Amniotic stem cell (primary cell): Measurements from ENCODE around the gene GALE.
"Not testable (repeated sequence)": the region's sequence is repeated elsewhere in the genome, so short reads cannot be mapped to it uniquely, and the experiment has no call there.

Source experiments
- DNase-seq: peaks from one replicate; lab custom pipeline; 2025; lab: John Stamatoyannopoulos, UW

GALE gene

GRCh38 chr1:23800400-23801337 is at the start of gene GALE:
Gene GALE (minus strand): TSS chr1:23800754. CDS start chr1:23799007, 1,747 bp downstream.
- peak; percentile 90 for DNase-seq

DNA sequence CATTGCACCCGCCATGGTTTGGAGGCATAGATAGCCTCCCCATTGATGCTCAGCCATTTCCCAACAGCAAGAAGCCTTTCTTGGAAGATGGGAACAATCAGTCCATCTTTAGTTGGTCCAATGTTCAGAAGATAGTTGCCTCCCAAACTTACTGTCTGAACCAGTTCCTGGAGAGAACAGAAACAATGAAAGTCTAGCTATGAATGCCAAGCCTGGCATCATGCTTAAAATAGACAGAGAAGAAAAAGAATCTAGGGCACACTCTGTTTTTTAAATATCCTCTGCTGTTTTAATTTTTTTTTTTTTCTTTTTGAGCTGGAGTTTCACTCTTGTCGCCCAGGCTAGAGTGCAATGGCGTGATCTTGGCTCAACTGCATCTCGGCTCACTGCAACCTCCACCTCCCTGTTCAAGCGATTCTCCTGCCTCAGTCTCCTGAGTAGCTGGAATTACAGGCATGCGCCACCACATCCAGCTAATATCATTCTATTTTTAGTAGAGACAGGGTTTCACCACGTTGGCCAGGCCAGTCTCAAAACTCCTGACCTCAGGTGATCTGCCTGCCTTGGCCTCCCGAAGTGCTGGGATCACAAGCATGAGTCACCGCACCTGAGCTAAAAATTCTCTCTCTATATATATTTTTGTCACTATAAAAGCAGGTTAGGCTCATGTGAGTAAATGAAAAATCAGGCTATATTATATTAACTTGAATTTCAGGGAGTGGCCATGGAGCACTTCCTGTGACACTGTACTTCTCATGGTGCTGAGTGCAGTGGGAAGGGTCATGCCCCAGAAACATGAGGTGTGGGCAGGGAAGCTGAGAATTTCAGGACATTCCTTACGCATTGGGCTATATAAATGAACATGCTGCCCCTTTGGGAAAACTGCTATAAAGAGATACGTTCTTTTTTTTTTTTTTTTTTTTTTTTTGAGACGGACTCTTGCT is 48.4 kb upstream of the GALE start:
- no peak for DNase-seq

DNA sequence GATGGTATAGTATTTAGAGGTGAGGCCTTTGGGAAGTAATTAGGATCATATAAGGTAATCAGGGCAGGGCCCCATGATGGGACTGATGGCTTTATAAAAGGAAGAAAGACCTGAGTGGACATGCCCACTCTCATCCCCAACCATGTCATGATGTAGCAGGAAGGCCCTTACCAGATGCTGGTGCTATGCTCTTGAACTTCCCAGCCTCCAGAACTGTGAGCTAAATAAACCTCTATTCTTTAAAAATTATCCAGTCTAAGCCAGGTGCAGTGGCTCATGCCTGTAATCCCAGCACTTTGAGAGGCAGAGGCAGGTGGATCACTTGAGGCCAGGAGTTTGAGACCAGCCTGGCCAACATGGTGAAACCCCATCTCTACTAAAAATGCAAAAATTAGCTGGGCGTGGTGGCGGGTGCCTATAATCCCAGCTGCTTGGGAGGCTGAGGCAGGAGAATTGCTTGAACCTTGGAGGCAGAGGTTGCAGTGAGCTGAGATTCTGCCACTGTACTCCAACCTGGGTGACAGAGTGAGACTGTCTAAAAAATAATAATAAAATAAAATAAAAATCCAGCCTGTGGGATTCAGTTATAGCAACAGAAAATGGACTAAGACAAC is 47.0 kb upstream of the GALE start:
- DNase-seq: not testable (repeated sequence)

DNA sequence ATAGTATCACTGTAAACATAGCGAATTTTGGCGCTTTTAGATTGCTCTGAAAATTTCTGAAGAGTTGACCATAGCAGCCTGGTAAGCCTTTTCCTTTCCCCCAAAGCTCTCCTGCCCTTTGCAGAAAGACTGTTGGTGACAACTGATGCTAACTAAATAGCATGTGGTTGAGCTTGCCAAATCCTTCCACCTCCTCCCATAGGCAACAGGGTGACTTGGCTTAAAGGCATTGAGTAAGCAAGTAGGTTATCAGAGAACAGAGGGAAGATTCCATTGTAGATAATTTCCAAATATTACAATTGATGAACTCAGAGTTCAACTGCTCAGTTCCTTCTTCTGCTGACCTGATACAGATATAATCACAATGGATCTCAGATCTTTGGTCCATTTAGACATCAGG is 44.6 kb upstream of the GALE start:
- no peak for DNase-seq

GRCh38 chr1:23843644-23844043 is 43.1 kb upstream of the GALE start:
- no peak for DNase-seq

GRCh38 chr1:23838401-23838866 is 37.9 kb upstream of the GALE start:
- no peak for DNase-seq

- DNase-seq: no peak
Measured at GRCh38 chr1:23837908-23838307, 37.4 kb upstream of the GALE start.

- no peak for DNase-seq
Measured at GRCh38 chr1:23836037-23836436, 35.5 kb upstream of the GALE start.

DNA sequence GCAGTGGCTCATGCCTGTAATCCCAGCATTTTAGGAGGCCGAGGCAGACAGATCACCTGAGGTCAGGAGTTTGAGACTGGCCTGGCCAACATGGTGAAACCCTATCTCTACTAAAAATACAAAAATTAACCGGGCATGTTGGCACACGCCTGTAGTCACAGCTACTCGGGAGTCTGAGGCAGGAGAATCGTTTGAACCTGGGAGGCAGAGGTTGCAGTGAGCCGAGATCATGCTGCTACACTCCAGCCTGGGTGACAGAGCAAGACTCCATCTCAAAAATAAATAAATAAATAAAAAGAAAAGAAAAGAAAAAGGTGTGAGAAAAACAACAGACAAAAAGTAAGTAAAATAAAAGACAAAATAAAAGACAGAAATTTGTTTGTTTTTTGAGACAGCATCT is 33.6 kb upstream of the GALE start:
- DNase-seq: not testable (repeated sequence)

DNA sequence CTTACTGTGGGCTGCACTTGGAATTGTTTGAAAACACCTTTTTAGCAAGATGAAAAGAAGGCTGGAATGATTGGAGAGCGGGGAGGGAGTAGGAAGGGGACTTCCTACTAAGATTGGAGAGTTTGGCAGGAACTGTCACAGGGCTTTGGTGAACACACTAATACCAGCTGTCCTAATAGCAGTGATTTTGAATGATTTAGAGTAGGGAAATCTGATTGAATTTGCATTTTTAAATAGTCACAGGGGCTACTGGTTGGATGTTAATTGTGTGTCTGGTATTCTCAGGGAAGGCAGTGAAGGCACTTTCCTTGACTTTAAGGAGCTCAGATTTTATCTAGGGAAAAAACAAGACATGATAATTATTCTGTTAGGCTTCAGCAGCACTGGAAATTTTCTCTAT is 27.2 kb upstream of the GALE start:
- DNase-seq: no peak

GRCh38 chr1:23826590-23826989 is 26.0 kb upstream of the GALE start:
- DNase-seq: not testable (repeated sequence)

DNA sequence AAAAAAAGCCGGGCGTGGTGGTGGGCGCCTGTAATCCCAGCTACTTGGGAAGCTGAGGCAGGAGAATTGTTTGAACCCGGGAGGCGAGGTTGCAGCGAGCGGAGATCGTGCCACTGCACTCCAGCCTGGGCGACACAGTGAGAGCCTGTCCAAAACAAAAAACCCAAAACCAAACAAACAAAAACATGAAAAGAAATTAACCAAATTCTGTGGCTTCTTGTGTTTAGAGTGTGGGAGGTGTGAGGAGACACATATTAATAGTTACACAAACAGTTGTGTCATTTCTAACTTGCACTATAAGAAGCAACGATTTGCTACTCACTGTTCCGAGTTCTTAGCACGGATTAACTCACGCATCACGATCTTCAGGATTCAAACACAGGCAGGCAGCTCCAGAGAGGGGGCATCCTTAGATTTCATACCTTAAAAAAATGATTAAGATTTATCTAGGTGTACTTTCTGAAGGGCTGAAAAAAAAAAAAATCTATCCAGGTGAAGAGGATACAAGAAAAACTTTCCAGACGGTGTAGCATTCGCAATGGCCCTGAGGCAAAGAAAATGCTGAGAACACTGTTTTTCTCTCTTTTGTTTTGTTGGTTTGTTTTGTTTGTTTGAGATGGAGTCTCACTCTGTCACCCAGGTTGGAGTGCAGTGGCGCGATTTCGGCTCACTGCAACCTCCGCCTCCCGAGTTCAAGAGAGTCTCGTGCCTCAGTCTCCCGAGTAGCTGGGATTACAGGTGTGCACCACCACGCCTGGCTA is 25.4 kb upstream of the GALE start:
- DNase-seq: no peak

DNA sequence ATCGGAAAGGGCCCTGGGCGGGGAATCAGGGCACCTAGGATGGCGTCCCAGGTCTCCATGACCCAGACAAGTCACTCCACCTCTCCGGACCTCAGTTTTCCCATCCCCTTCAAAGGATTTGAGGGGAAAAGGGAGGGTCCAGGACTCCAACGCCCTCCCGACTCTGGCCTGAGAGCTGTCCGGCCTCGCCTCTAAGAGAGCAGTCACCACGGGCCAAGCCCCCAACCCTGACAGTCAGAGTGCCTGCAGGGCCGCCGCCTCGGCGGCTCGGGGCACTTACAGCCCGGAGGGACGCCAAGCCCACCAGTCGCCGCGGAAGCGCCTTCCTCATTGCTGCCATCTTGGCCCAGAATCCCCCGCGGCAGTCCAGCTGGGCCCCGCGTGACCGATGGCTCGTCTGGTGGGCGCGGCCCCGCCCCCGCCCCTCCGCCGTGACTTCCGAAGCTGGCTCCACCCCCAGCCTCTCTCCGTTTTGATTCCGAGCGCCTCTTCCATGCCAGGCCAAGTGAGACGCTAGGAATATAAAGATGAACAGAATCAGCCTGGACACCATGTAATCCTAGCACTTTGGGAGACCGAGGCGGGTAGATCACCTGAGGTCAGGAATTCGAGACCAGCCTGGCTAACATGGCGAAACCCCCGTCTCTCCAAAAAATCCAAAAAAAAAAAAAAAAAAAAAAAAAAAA is 24.7 kb upstream of the GALE start, which contains the start of gene HMGCL:
HMGCL (minus strand) TSS at position 354 of the 686 bp plus-strand sequence; CDS start at position 340, 14 bp downstream.
- DNase-seq: peak; percentile 82

GRCh38 chr1:23824711-23825075 is 24.1 kb upstream of the GALE start:
- no peak for DNase-seq

- DNase-seq: no peak
Measured at GRCh38 chr1:23823767-23824166, 23.2 kb upstream of the GALE start.

DNA sequence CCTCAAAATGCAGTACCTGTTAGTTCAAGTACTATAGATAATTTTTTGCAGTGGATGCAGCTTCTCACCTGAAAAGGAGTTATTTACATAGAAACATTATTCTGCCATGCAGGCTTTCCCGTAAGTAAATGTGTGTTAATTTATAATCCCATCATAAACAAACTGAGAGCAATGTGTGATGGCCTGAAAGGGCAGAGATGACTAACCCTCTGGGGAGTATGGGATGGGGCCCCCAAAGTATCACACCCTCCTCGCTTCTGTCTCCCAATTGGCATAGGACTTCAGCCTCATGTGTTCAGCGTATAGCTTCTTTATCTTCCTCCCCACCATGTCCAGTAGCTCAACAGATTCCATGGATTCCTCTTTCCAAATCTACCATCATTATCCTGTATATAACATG is 17.1 kb upstream of the GALE start:
- DNase-seq: no peak

DNA sequence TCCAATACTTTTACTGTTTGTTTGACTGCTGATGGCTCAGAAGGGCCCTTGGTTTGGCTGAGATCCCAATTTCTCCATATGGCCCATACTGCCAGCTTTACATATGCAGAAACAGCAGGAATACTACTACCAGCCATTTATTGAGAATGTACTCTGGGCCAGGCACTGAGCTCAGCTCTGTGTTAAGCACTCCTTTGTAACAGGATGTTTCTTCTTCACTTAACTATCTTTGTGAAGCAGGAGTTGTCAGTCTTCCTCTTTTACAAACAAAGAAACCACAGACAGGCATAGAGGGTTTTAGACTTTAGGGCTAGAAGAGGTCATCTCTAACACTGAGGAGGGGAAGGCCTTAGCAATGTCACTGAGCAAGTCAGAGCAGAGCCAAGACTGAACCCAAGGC is 16.4 kb upstream of the GALE start:
- no peak for DNase-seq

DNA sequence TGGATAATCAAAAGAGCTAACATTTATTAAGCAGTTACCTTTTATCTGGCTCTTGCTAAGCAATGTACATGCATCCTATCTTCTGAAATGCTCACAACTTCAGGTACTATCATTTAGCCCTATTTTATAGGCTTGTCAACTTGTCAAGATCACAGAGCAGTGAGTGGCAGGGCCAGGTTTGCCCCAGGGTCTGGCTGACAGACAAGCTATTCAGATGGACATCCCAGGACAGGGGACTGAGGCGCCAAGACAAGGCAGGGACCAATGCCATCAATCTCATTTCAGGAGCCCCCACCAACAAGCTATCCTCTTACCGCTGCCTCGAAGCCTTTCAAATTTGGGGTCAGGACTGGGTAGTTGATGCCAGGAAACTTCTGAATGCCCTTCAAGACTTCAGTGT is 15.8 kb upstream of the GALE start:
- DNase-seq: no peak

GRCh38 chr1:23814016-23814415 is 13.5 kb upstream of the GALE start:
- DNase-seq: no peak

GRCh38 chr1:23810818-23811540 is 10.4 kb upstream of the GALE start:
- DNase-seq: no peak
